HG03460 (cell line): ENCODE data around the gene MEIS2.

Source experiments
- ATAC-seq: cut with Tn5 transposase; IDR thresholded peaks from one replicate; pipeline ENCODE4 v1.9.1; 2021; ENCODE audit not compliant: unreplicated experiment

The MEIS2 gene

GRCh38 chr15:37100109-37100965, at the start of gene MEIS2:
Gene MEIS2 (minus strand): TSS chr15:37100549. CDS start chr15:37099466, 1,083 bp downstream.
- peak; percentile 33 for ATAC-seq

DNA sequence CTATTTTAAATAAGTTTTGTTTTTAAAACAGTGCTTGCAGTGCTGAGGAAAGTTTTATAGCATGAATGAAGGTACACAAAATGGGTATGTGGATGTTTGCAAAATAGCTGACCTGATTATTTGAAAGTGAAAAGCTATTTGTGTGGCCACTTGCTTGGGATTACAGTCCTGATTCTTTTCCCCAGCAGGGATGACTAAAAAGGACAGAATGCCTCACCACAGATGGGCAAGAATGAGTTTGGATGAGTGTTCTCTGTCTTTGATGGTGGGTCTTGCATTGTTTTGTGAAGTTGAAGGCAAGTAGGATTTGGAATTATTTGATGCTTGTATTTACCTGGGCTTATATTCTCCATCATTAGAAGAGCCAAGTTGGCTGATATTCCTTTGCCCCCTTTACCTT, 48.8 kb upstream of the MEIS2 start:
- ATAC-seq = no peak

DNA sequence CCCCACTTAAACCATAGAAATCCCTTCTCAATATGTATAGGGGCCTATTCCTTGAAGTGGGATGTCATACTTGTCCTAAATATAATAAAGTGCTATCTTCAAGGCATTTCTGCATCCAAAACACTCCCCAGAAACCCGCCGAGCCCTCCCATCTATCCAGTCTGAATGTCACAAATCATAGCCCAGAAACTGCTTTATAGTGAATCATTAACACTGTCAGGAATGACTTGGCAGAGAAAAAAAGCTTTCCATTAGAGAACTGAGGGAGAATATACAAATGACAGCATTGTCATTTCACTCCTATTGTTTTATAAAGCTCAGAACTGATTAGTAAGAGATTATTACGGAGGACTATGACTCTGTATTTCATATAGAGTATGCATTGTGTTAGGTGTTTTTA, 48.4 kb upstream of the MEIS2 start:
- no peak for ATAC-seq

DNA sequence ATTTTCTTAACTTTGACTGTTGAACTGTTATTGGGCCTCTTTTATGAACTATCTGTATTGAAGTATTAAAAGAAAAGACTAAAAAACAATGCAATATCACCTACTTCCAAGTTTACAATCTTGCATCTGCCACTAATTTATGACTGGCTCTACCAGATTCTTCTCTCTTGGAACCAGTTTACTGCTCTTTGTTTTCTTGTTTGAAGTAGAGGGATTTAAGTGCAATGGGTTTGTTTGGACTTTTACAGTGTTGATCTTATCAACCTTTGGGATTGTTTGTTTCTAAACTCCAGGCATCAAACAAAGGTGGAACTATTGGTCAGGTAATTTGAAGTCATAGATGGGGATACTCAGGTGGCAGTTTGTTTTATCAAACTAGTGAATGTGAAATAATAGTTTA, 43.0 kb upstream of the MEIS2 start:
- ATAC-seq = no peak

GRCh38 chr15:37142371-37142770, 42.0 kb upstream of the MEIS2 start:
- no peak for ATAC-seq

DNA sequence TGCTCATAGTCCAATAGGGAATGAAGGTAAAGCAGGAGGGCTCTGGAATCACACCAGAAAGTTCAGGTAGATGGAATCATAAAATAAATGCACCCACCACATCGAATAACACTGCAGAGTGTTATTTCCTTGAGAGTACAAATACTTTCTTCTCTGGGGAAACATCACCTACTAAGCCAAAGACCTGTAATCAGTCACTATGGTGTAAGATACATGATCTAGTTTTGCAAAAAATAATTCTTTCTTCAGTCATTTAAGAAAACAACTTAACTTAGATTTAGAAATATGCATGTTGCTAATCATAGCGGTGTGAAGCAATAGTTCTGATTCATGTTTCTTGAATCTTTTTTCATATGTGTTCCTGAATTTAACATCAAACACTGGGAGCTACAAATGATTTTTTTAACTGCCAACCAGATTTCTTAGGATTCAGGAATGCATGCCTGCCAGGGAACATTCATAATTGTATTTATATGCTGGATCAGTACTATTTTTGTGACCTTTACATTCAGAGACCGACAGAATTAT, 40.2 kb upstream of the MEIS2 start:
- ATAC-seq = no peak

DNA sequence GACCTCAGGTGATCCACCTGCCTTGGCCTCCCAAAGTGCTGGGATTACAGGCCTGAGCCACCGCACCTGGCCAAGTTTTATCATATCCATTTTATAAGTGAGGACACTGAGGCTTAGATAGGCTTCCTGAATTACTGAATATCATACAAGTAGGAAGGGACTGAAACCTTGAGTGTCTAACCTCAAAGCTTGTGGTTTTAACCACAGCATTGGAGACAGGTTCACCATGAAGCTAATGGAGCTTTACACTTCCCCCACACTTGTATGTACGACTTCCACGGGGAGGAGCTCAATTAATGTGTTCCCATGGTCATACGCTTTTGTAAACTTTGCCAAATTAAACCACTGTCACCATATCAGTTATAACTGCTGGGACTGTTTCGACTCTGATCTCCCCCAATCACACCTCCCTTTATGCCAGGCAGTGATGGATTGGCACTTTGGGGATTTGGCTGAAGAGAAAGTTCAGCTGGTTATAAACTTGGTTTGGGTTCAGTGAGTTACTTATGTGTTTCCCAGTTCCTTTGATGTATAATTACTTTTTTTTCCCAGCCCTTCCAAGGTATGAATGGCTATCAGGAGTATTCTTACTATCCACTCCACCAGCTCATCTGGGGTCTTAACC, 38.4 kb upstream of the MEIS2 start:
- ATAC-seq = no peak

GRCh38 chr15:37137221-37137620, 36.9 kb upstream of the MEIS2 start:
- no peak for ATAC-seq

DNA sequence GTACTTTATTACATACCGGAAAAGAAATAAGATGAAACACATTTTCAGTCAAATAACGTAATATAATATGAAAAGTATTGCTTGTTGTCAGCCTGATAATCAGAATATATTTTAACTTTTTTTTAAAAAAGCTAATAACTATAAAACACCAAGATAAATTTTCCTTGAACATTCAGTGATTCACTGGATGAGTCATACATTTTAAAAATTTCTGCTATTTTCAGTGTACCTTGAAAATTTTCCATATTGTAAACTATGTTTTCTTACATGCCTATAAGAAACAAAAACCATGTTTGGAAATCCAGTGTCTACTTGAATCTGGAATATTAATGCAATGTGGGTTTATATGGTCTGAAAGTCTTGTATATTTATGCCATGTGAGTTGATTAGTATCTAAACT, 36.3 kb upstream of the MEIS2 start:
- no peak for ATAC-seq

- ATAC-seq = peak; percentile 78
Observed at GRCh38 chr15:37135225-37135624, 34.9 kb upstream of the MEIS2 start.

- ATAC-seq = no peak
Observed at GRCh38 chr15:37134699-37135131, 34.4 kb upstream of the MEIS2 start.

GRCh38 chr15:37134244-37134643, 33.9 kb upstream of the MEIS2 start:
- ATAC-seq = no peak

DNA sequence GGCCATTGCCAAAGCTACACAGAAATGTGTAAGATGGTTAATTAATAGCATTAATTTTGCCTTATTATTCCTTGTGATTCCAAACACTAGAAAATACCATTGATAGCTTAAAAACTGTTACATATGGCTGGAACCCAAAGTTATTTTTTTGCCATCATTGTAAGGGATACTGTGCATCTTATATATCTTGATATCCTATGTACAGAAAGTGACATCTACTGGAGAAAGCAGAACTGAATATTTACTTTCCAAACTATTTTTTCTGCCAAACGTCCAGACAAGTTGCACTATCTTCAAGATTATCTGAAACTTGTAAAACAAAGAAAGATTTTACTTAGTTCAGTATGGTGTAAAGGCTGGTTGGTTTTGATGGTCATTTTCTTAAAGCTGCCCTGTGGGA, 33.3 kb upstream of the MEIS2 start:
- no peak for ATAC-seq

GRCh38 chr15:37132826-37133417, 32.6 kb upstream of the MEIS2 start:
- ATAC-seq = no peak

- no peak for ATAC-seq
Observed at GRCh38 chr15:37131621-37132020, 31.3 kb upstream of the MEIS2 start.

DNA sequence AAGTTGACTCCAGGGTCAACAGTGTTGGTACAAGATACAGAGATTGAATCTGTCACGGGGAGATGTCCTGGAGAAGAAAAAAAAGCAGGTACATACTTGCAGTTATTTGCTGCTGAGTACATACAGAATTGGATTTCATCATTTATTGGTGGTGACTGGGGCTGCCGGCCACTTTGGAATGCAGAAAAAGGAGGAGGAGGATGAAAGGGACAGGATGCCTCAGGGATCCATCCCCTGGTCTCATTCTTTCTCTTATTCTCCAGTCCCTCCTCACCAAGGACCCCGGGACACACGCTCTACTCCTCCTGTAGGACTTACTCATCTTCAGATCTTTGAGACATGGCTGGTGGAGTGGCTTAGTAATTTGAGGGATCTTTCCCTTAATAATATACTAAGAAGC, 30.0 kb upstream of the MEIS2 start:
- ATAC-seq = no peak

- no peak for ATAC-seq
Observed at GRCh38 chr15:37125143-37125542, 24.8 kb upstream of the MEIS2 start.

GRCh38 chr15:37124331-37124730, 24.0 kb upstream of the MEIS2 start:
- ATAC-seq = no peak

- no peak for ATAC-seq
Observed at GRCh38 chr15:37122703-37123102, 22.4 kb upstream of the MEIS2 start.

GRCh38 chr15:37121492-37121891, 21.1 kb upstream of the MEIS2 start:
- ATAC-seq = no peak

DNA sequence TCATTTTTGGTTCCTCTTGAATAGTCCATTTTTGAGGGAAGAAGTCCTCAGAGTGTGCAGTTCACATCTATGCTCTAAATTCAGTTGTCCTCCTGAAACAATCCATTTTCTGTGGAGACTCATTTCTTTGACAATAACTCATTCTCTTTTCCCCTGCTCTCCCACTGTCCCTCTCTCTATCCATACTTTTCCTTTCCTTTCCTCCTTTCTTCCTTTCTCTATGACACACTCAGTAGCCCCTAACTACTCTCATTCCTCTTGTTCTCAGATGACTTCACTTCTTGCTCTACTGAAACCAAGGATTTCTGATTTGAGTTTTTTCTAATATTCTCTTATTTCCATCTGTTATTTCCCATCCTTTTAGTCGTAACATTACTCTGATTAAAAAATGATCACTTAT, 16.7 kb upstream of the MEIS2 start:
- no peak for ATAC-seq

- ATAC-seq = no peak
Observed at GRCh38 chr15:37115538-37115937, 15.2 kb upstream of the MEIS2 start.
